HepG2 (cell line): ENCODE results near the gene GLB1L3. TPM values are rescaled to one million over a fixed set of nuclear protein-coding genes. Genes with fewer than 3 reads are reported as not detected.

ENCODE experiments used
- ATAC-seq: fragments of 200-7000 bp; cut with Tn5 transposase; 3 replicates; pipeline ENCODE4 v1.9.1; 2020; ENCODE audit warnings: mild to moderate bottlenecking, moderate library complexity
- BruUV-seq: library from RNA; stranded (reverse); fragments of 400-500 nt; replicated peaks from 2 replicates; lab custom pipeline; 2021; lab: Mats Ljungman, UMichigan
- CTCF ChIA-PET: fragments of 300-600 bp; formaldehyde crosslinking; extraction: SDS; loops from one replicate; lab custom pipeline; 2021; ENCODE audit warnings: low total read pairs, inconsistent platforms, low intra/inter-chr PET ratio; lab: Yijun Ruan, JAX
- POLR2A ChIA-PET: fragments of 350-600 bp; sonication (Branson Sonifier 250); formaldehyde crosslinking; loops from one replicate; lab custom pipeline; 2020; ENCODE audit warnings: antibody characterized with exemption, inconsistent platforms; lab: Yijun Ruan, JAX
- DNase-seq: peaks from one replicate; pipeline ENCODE4 v3.0.0-alpha.2; 2015; ENCODE audit warnings: low spot score
- FAIRE-seq: peaks from 3 replicates; lab custom pipeline; 2011; peaks lifted over from hg19 to GRCh38; lab: Jason Lieb, UNC
- H2AFZ ChIP-seq: one replicate; pipeline ENCODE4 v1.6.1; 2011; ENCODE audit warnings: low read length, inconsistent platforms
- H3K27ac ChIP-seq: fragments of 300-600 bp; 3 replicates; pipeline ENCODE4 v1.8.0; 2011; ENCODE audit warnings: mixed run types, mild to moderate bottlenecking, mixed read lengths, low read length, inconsistent platforms; ENCODE audit not compliant: insufficient read depth; ENCODE audit errors: extremely low read length
- H3K27me3 ChIP-seq, 2 experiments: fragments of 200-600 bp in 1 of 2; 2 replicates in 1 of 2; 3 replicates in 1 of 2; pipeline versions ENCODE4 v1.6.0 to v1.8.0; 2011; ENCODE audit warnings: low read length in 2 of 2, mild to moderate bottlenecking in 2 of 2, moderate library complexity in 2 of 2, inconsistent platforms in 1 of 2; ENCODE audit not compliant: insufficient read depth in 2 of 2, control insufficient read depth in 1 of 2
- H3K36me3 ChIP-seq, 2 experiments: fragments of 200-600 bp in 1 of 2; replicated peaks in 1 of 2; 2 replicates in 1 of 2; 3 replicates in 1 of 2; pipeline versions ENCODE4 v1.5.1 to v1.8.0; 2011; ENCODE audit warnings: low read length in 2 of 2, inconsistent platforms in 1 of 2; ENCODE audit not compliant: insufficient read depth in 2 of 2, control insufficient read depth in 1 of 2
- H3K4me1 ChIP-seq: 2 replicates; pipeline ENCODE4 v1.5.1; 2012; ENCODE audit warnings: low read length, inconsistent platforms; ENCODE audit not compliant: insufficient read depth
- H3K4me2 ChIP-seq: 2 replicates; pipeline ENCODE4 v1.6.0; 2011; ENCODE audit warnings: low read depth, low read length, inconsistent platforms
- H3K4me3 ChIP-seq, 3 experiments: fragments of 200-600 bp in 1 of 3; sonication (generic), shearing (Covaris generic) in 1 of 3; replicated peaks in 1 of 3; 2 replicates each; pipeline ENCODE4 v1.5.1; 2011 to 2016; ENCODE audit warnings: low read length in 3 of 3, inconsistent platforms in 2 of 3, low read depth in 2 of 3, mild to moderate bottlenecking in 2 of 3, control low read depth in 1 of 3, mixed read lengths in 1 of 3; ENCODE audit not compliant: insufficient read depth in 1 of 3
- H3K79me2 ChIP-seq: one replicate; pipeline ENCODE4 v1.6.1; 2011; ENCODE audit warnings: low read length, inconsistent platforms; ENCODE audit not compliant: insufficient read depth
- H3K9ac ChIP-seq: 2 replicates; pipeline ENCODE4 v1.6.0; 2011; ENCODE audit warnings: mild to moderate bottlenecking, low read depth, low read length, inconsistent platforms; ENCODE audit not compliant: insufficient read depth
- H3K9me3 ChIP-seq: 2 replicates; pipeline ENCODE4 v1.5.1; 2012; ENCODE audit warnings: mild to moderate bottlenecking, low read length
- H4K20me1 ChIP-seq: 2 replicates; pipeline ENCODE4 v1.6.0; 2011; ENCODE audit warnings: inconsistent platforms, mild to moderate bottlenecking, low read length, moderate library complexity; ENCODE audit not compliant: insufficient read depth
- ARID3A ChIP-seq: IDR thresholded peaks from 2 replicates; pipeline ENCODE4 v1.6.1; 2012; ENCODE audit warnings: low read depth, low read length, improper control_type of control experiment
- CENPBD1 ChIP-seq: sonication (generic); formaldehyde crosslinking; IDR thresholded peaks from 2 replicates; pipeline ENCODE4 v1.8.0; 2022; ENCODE audit warnings: missing genetic modification reagents, low read depth, mild to moderate bottlenecking, borderline replicate concordance
- HNF4A ChIP-seq: sonication (generic); formaldehyde crosslinking; IDR thresholded peaks from 2 replicates; pipeline ENCODE4 v1.4.0; 2020; ENCODE audit warnings: missing genetic modification reagents
- PBX3 ChIP-seq: sonication (generic); formaldehyde crosslinking; IDR thresholded peaks from 2 replicates; pipeline ENCODE4 v1.8.1; 2023; ENCODE audit warnings: missing genetic modification reagents, inconsistent platforms, borderline replicate concordance
- REPIN1 ChIP-seq: sonication (generic); formaldehyde crosslinking; IDR thresholded peaks from 2 replicates; pipeline ENCODE4 v1.8.0; 2022; ENCODE audit warnings: missing genetic modification reagents, low read depth, mild to moderate bottlenecking, borderline replicate concordance
- RXRA ChIP-seq: sonication (generic); formaldehyde crosslinking; IDR thresholded peaks from 2 replicates; pipeline ENCODE4 v1.5.1; 2020; ENCODE audit warnings: missing genetic modification reagents
- TP53 ChIP-seq: sonication (generic); formaldehyde crosslinking; conservative IDR thresholded peaks from 2 replicates; pipeline ENCODE4 v1.4.0; 2020; ENCODE audit warnings: missing genetic modification reagents
- ZEB1 ChIP-seq: IDR thresholded peaks from 2 replicates; pipeline ENCODE4 v1.6.1; 2012; ENCODE audit warnings: mild to moderate bottlenecking, low read depth, inconsistent platforms; ENCODE audit not compliant: insufficient replicate concordance
- ZKSCAN1 ChIP-seq: fragments of 150-350 bp; IDR thresholded peaks from 2 replicates; pipeline ENCODE4 v1.6.1; 2014; ENCODE audit warnings: low read length
- ZNF567 ChIP-seq: sonication (generic); formaldehyde crosslinking; IDR thresholded peaks from 2 replicates; pipeline ENCODE4 v1.8.1; 2023; ENCODE audit warnings: mild to moderate bottlenecking, missing genetic modification reagents, borderline replicate concordance
- WGBS: methylation state at CpG from one replicate; pipeline ENCODE4 v1.1.6; 2017; ENCODE audit warnings: low lambda C conversion rate; 5-methylcytosine and 5-hydroxymethylcytosine counted together
- in situ Hi-C: cut with HindIII; loops from 2 replicates; pipeline ENCODE4 v1.10.0; 2017; ENCODE audit warnings: low pct_unique_long_range_greater_than_20kb; ENCODE audit not compliant: extremely low pct_ligation_motif_present
- intact Hi-C: fragments of 100-400 bp; cut with micrococcal nuclease; formaldehyde crosslinking; loops from one replicate; pipeline ENCODE4 v1.10.0; 2022; ENCODE audit not compliant: unreplicated experiment
- polyA plus RNA-seq, 8 experiments: library from polyadenylated mRNA; depleted of rRNA in 3 of 8; stranded (reverse) in 7 of 8; unstranded in 1 of 8; fragments of >200 nt; fragmentation: Illumina TruSeq in 4 of 8; extraction: Trizol in 4 of 8; gene quantifications; 2 replicates each; pipeline versions ENCODE4 v1.2.1 to v1.2.3, GENCODE V29; 2011 to 2016; ENCODE audit warnings: low read depth in 4 of 8, missing spikeins in 1 of 8, mixed read lengths in 1 of 8; ENCODE audit not compliant: insufficient read depth in 1 of 8
- total RNA-seq, 5 experiments: library from RNA; depleted of rRNA; stranded (reverse); fragments of >200 nt; fragmentation: Illumina TruSeq; extraction: Trizol; gene quantifications; 2 replicates each; pipeline ENCODE4 v1.2.3, GENCODE V29; 2016; ENCODE audit warnings: low read depth in 1 of 5
- TF ChIP-seq, protein P1 (sequence below): sonication (generic); formaldehyde crosslinking; IDR thresholded peaks from 2 replicates; pipeline ENCODE4 v1.8.0; 2022; ENCODE audit warnings: mild to moderate bottlenecking, missing genetic modification reagents; ENCODE audit not compliant: insufficient replicate concordance

GLB1L3 gene
- total and polyA plus RNA-seq, 2 of the 13 experiments (the other 11 are each of a cell fraction or from before 2014, with no cell fraction given), result not detected

- no peak for FAIRE-seq
- H3K9ac ChIP-seq, result no peak overlapping the region
- 29% methylated on average over 9 of the region's 9 CpGs for WGBS
- DNase-seq, result no peak
- no peaks in the 10 kb centered on the region for H4K20me1 ChIP-seq
- no peak overlapping the region for H3K4me3 ChIP-seq
- H3K4me1 ChIP-seq, result no peaks in the 10 kb centered on the region
- intact Hi-C loops (no loop called here), in situ Hi-C loops (no loop called here)
- ChIA-PET CTCF (no interaction called here), POLR2A (no interaction called here)
- ATAC-seq, result no peak
- no peak overlapping the region for H3K27ac ChIP-seq
- H3K79me2 ChIP-seq, result no peaks in the 10 kb centered on the region
- no peaks in the 10 kb centered on the region for H3K9me3 ChIP-seq
- H3K27me3 ChIP-seq, result peaks cover 0 to 30% of the 10 kb centered on the region in 2 experiments; a peak in 2 of 5 replicates
- no peak for TF ChIP-seq CENPBD1 (CRISPR knock-in tag)
- no peak for TF ChIP-seq HNF4A (CRISPR knock-in tag)
- TF ChIP-seq ZEB1, result no peak
- no peak for TF ChIP-seq ZKSCAN1
- no peak for TF ChIP-seq PBX3 (CRISPR knock-in tag)
- TF ChIP-seq ARID3A, result no peak
- no peak for TF ChIP-seq RXRA (CRISPR knock-in tag)
- TF ChIP-seq ZNF567 (CRISPR knock-in tag), result no peak
- no peak for TF ChIP-seq REPIN1
- TF ChIP-seq, protein P1, sequence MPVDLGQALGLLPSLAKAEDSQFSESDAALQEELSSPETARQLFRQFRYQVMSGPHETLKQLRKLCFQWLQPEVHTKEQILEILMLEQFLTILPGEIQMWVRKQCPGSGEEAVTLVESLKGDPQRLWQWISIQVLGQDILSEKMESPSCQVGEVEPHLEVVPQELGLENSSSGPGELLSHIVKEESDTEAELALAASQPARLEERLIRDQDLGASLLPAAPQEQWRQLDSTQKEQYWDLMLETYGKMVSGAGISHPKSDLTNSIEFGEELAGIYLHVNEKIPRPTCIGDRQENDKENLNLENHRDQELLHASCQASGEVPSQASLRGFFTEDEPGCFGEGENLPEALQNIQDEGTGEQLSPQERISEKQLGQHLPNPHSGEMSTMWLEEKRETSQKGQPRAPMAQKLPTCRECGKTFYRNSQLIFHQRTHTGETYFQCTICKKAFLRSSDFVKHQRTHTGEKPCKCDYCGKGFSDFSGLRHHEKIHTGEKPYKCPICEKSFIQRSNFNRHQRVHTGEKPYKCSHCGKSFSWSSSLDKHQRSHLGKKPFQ (CRISPR knock-in tag), result no peak
- no peak for TF ChIP-seq TP53
- H2AFZ ChIP-seq, result no peak overlapping the region
- no peaks in the 10 kb centered on the region for H3K36me3 ChIP-seq
- no peak overlapping the region for H3K4me2 ChIP-seq
- BruUV-seq, result no TSS peak
These were observed 18.5 kb downstream of the GLB1L3 start for GRCh38 chr11:134294664-134295063.
